Measurements from ENCODE around the gene LDLRAD4.

The LDLRAD4 gene

GRCh38 chr18:13524811-13525210, 306.3 kb downstream of the LDLRAD4 start:
- peak in 4 of 56 donors; percentile 14 to 51 (median 42) for DNase-seq

- DNase-seq = no peak
These were observed 306.9 kb downstream of the LDLRAD4 start for GRCh38 chr18:13525381-13526029.

- DNase-seq = no peak
These were observed 308.0 kb downstream of the LDLRAD4 start for GRCh38 chr18:13526519-13526918.

- DNase-seq = no peak
These were observed 308.7 kb downstream of the LDLRAD4 start for GRCh38 chr18:13527256-13527655.

GRCh38 chr18:13527730-13528129, 309.2 kb downstream of the LDLRAD4 start:
- no peak for DNase-seq

DNA sequence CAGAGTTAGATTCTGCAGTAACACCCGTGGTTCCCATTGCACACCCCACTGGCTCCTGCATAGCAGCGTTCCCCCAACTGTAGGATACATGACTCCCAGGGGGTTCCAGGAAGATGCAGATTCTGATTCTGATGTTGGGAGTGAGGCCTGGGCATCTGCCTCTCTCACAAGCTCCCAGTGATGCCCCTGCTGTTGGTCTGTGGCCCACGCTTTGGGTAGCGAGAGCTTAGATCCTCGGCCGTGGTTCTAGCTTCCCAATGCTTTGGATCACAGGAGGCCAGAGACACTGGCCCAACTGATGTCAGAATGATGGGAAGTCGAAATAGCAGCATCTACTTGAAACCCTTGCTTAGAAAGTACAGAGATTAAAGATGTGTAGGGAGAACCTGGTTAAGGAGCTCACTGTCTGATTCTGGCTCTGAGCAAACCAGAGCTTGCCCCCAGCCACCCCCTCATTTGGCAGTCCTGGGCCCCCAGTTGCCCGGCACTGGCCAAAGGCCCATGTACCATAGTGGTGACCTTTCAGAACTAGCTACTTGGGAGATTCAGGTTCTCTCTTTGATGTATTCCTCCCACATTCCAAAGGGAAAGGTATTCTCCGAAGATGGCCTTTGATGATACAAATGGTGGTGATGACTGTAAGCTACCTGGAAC, 310.3 kb downstream of the LDLRAD4 start:
- no peak for DNase-seq

DNA sequence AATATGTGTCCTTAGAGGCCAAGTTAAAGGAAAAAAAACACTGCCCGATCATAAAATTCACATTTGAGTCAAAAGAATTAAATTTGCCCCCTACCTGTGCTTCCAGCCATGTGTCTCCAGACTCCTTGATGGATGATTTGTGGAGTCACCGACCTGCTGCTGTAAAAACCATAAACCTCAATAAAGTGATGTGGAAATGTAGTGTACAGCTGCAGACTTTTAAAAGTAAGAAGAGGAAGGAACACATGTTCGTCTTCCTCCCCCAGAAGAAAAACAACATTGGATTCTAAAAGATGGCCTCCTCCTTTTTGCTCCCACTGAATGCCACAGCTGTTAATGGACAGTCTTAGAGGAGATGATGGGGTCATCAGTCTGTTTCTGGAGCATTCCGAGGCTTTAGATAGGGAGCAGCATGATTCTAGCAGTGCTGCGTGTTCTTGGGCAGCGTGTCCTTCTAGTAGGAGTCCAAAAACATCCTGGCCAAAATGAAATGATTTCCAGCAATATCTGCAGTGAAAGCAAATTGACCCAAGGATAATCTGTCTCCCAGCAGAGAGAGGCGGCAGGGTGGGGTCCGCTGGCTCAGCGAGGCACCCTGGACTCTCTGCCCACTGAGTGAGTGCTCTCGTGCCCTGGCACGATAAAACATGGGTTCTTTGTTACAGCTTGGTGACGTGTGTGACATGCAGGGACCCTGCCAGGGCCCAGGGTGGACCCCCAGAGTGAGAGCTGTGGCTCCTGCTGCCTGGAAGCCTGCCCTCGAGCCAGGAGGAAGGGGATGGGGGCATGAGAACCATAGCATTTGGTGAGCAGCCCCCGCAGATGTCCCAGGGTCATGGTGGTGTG, 311.7 kb downstream of the LDLRAD4 start:
- DNase-seq = no peak

DNA sequence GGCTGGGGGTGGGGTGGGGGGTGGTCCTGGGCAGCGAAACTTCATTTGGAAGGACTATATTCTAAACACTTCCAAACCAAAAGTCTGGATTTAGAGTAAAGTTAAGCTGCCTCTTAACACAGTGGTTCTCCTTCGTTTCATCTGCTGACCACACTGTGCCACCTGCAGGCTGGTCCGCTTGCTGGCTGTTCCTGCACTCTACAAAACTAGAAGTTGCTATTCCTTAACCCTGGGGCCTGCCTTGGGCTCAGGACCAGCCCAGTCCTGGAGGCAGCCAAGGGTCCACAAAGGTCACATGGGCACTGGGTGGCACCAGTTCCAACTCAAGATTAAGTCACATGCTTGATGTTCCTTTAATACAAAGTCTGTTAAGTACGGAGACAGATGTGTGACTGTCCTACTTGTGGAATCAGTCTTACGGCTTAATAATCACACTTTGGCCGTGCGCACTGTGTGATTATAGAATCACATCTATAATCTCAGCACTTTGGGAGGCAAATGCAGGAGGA, 312.4 kb downstream of the LDLRAD4 start:
- peak in 42 of 56 donors; percentile 17 to 79 (median 46) for DNase-seq

GRCh38 chr18:13531681-13532325, 313.2 kb downstream of the LDLRAD4 start:
- no peak for DNase-seq

DNA sequence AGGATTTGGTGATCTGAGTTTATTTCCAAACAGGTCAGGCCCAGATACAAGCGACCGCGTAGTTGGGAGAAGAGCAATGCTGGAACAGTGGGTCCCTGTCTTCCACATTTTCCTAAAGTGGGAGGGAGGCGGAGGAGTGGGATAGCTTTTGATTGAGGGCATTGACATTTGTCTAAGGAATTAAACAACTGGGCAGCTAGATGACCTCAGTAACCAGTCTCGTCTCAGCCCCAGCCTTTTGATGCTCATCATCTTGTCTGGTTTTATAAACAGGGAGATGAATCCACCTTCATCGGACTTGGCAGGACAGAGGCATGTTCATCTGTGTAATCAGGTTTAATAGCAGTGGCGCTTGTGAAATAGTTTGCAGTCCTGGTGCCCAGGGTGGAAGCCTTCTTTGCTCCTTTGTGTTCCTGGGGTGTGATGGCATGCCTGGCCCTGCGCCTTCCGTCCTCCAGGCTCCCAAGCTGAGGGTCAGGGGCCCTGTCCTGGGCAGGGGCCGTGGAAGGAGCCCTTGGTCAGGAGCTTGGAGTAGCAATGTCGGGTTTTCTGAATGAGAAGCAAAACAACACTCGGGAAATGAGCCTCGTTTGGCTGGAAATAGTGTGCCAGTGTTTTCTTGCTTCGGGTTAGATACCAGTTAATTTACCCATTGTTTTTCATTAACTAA, 314.0 kb downstream of the LDLRAD4 start:
- DNase-seq = no peak

DNA sequence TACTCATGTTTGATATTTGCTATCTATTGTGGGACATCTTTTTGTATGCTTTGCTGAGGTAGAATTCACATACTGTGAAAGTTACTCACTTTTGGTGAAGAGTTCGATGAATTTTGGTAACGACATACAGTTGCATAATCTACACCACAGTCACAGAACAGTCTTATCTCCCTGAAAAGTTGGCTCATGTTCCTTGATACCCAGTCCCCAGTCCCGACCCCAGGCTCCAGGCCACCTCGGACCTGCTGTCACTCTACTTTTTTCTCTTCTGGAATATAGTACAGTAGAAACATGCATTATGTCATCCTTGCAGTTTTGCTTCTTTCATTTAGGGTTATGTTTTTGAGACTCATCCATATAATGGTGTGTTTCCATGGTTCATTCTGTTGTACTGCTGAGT, 316.1 kb downstream of the LDLRAD4 start:
- no peak for DNase-seq

- DNase-seq = no peak
These were observed 318.0 kb downstream of the LDLRAD4 start for GRCh38 chr18:13536578-13536977.

DNA sequence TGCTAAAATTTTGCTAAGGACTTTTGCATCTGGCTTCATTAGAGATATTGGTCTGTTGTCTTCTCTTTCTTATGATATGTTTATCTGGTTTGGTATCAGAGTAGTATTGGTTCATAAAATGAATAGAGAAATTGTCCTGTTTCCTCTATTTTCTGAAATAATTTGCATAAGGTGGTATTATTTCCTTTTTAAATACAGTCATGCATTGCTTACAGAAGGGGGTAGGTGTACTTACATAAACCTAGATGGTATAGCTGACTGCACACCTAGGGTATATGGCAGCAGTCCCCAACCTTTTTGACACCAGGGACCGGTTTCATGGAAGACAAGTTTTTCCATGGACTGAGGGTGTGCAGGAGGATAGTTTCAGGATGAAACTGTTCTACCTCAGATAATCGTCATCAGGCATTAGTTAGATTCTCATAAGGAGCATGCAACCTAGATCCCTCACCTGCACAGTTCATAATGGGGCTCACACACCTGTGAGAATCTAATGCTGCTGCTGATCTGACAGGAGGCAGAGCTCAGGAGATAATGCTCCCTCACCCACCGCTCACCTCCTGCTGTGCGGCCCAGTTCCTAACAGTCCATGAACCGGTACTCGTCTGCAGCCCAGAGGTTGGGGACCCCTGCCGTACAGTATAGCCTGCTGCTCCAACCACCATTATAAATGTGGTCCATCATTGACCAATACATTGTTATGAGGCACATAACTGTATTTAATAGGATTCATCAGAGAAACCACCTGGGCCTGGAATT, 318.6 kb downstream of the LDLRAD4 start:
- no peak for DNase-seq

GRCh38 chr18:13538630-13539029, 320.1 kb downstream of the LDLRAD4 start:
- no peak for DNase-seq

GRCh38 chr18:13539050-13539449, 320.5 kb downstream of the LDLRAD4 start:
- no peak for DNase-seq

DNA sequence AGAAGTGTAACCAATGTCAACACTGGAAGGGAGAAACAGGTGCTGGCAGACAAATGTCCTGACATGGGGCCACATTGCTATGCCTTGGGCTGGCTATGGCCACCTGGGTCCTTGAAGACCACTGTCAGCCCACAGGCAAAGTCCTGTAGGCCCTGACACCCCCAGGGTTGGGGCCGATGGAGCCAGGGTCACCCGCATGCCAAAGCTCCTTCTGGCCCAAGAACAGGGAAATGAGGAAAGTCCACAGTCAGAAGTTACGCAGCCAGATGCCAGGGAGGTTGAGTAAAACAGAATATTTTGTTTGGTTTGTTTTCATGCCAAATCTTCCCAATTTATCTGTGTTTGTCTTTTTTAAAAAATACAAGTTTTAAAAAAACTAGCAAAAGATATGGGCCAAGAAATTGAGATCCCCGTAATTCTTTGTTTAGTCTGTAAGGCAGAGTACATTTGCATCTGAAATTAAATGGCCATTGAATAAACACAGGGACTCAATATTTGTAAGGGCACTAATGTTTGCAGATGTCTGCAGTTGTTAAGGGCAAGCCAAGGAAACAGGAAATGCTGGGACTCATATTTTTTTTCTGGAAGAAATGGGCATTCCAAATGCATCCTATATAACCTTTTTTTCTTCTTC, 321.4 kb downstream of the LDLRAD4 start:
- no peak for DNase-seq

GRCh38 chr18:13540477-13541182, 322.1 kb downstream of the LDLRAD4 start:
- DNase-seq = no peak

DNA sequence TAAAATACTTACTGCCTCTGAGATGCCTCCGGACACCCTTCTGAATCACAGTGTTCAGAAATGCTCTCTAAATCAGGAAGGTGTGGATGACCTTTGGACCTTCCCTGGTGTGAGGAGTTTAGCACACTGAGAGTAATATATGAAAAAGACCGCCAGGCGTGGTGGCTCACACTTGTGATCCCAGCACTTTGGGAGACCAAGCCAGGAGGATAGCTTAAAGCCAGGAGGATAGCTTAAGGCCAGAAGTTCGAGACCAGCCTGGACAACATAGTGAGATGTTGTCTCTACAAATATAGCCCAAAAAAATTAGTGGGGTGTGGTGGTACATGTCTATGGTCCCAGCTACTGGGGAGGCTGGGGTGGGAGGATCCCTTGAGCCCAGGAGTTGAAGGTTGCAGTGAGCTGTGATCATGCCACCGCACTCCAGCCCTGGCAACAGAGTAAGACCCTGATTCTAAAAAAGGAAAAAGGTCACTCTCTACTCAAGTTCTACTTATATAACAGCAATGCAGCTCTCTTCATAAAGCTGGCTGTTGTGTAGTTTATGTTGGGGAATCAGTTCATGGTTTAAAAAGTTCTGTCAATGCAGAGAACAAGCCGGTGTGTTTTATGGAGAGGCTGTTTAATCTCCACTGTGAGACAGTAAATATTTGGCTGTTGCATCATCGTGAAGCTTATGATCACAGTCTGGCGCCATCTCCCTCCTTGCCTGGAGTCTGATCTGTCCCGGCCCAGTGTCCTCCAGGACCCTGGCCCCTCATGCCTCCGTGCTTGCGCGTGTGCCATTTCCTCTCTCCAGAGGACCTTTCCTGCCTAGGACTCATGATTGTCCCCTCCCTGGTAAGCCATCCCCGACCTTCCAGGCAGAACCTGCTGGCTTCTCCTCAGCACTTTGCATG, 323.3 kb downstream of the LDLRAD4 start:
- DNase-seq = no peak

Measured in nucleus accumbens (tissue), 56 donors.